SU-DHL-6 (cell line): ENCODE measurements around the gene MPZL1.

Source experiments
- H2AFZ ChIP-seq: fragments of 200-600 bp; sonication (generic); 2 replicates; pipeline ENCODE4 v1.6.1; 2014; ENCODE audit warnings: low read depth, mild to moderate bottlenecking, moderate library complexity, mixed read lengths, antibody characterized with exemption, low read length; ENCODE audit not compliant: severe bottlenecking
- H3F3A ChIP-seq: fragments of 200-600 bp; shearing (Covaris generic); 2 replicates; pipeline ENCODE4 v1.6.0; 2016; ENCODE audit warnings: antibody characterized with exemption, mild to moderate bottlenecking; ENCODE audit not compliant: insufficient read depth
- H3K27ac ChIP-seq: fragments of 200-600 bp; sonication (generic); 2 replicates; pipeline ENCODE4 v1.5.1; 2016; ENCODE audit warnings: low read depth, mild to moderate bottlenecking, low read length, moderate library complexity, mixed read lengths
- H3K27me3 ChIP-seq: fragments of 200-600 bp; sonication (generic), shearing (Covaris generic); 2 replicates; pipeline ENCODE4 v1.6.0; 2014; ENCODE audit warnings: mild to moderate bottlenecking, low read length
- H3K36me3 ChIP-seq: fragments of 200-600 bp; sonication (generic); 2 replicates; pipeline ENCODE4 v1.6.1; 2014; ENCODE audit warnings: mild to moderate bottlenecking, low read length, mixed read lengths
- H3K4me2 ChIP-seq: fragments of 300-600, 200-600 bp; shearing (Covaris generic), sonication (generic); 2 replicates; pipeline ENCODE4 v1.6.0; 2014; ENCODE audit warnings: low read length, low read depth, mild to moderate bottlenecking; ENCODE audit not compliant: poor library complexity, severe bottlenecking
- H3K4me3 ChIP-seq: fragments of 200-600 bp; sonication (generic); 2 replicates; pipeline ENCODE4 v1.5.1; 2014; ENCODE audit warnings: antibody characterized with exemption, low read length, mild to moderate bottlenecking, mixed read lengths; ENCODE audit not compliant: insufficient read depth, poor library complexity, severe bottlenecking
- H3K79me2 ChIP-seq: fragments of 200-600 bp; sonication (generic); 2 replicates; pipeline ENCODE4 v1.6.1; 2014; ENCODE audit warnings: mild to moderate bottlenecking, low read length, moderate library complexity; ENCODE audit not compliant: insufficient read depth
- H3K9ac ChIP-seq: fragments of 200-600 bp; sonication (generic); 2 replicates; pipeline ENCODE4 v1.7.0; 2014; ENCODE audit warnings: mild to moderate bottlenecking, low read length
- H3K9me2 ChIP-seq: fragments of 200-600 bp; sonication (generic); replicated peaks from 2 replicates; pipeline ENCODE4 v1.6.1; 2014; ENCODE audit warnings: low read length; ENCODE audit not compliant: insufficient read depth
- H3K9me3 ChIP-seq: fragments of 200-600 bp; sonication (generic); 2 replicates; pipeline ENCODE4 v1.6.1; 2014; ENCODE audit warnings: low read length, mixed read lengths; ENCODE audit not compliant: insufficient read depth
- H4K20me1 ChIP-seq: fragments of 200-600 bp; sonication (generic); 2 replicates; pipeline ENCODE4 v1.6.1; 2014; ENCODE audit warnings: low read depth, mild to moderate bottlenecking, antibody characterized with exemption, low read length, moderate library complexity, mixed read lengths
- EZH2phosphoT487 ChIP-seq: fragments of 200-600 bp; sonication (generic), shearing (Covaris generic); conservative IDR thresholded peaks from 2 replicates; pipeline ENCODE4 v1.6.1; 2018; ENCODE audit warnings: mild to moderate bottlenecking, antibody characterized with exemption, low read length, moderate library complexity, mixed read lengths
- TF ChIP-seq, protein P1 (sequence below): fragments of 200-600 bp; sonication (generic); IDR thresholded peaks from one replicate; pipeline ENCODE4 v1.5.1; 2017; ENCODE audit warnings: antibody characterized with exemption, mild to moderate bottlenecking, low read length, moderate library complexity; ENCODE audit not compliant: insufficient read depth, poor library complexity, severe bottlenecking

Gene MPZL1

DNA sequence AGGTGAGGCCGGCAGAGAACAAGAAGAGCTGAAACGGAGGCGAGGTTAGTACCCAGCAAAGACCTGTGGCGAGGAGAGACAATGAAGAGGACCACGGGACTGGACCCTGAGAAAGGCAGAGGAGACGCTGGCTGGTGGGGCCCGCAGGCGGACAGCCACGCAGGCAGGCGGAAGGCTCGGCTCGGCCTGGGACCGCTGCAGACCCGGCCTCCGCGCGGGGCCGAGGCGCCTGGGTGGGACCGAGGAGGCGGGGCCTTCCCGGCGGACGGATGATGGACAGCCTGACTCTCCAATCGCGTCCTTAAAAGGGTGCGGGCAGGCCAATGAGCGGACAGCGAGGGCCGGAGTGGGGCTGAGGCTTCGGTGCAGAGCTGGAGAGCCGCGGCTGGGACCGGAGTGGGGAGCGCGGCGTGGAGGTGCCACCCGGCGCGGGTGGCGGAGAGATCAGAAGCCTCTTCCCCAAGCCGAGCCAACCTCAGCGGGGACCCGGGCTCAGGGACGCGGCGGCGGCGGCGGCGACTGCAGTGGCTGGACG lies at the start of gene MPZL1:
Gene MPZL1, plus strand, starts transcription at position 366 of the 535 bp plus-strand sequence. CDS start 170 bp downstream, outside the sequence.
- TF ChIP-seq, protein P1, sequence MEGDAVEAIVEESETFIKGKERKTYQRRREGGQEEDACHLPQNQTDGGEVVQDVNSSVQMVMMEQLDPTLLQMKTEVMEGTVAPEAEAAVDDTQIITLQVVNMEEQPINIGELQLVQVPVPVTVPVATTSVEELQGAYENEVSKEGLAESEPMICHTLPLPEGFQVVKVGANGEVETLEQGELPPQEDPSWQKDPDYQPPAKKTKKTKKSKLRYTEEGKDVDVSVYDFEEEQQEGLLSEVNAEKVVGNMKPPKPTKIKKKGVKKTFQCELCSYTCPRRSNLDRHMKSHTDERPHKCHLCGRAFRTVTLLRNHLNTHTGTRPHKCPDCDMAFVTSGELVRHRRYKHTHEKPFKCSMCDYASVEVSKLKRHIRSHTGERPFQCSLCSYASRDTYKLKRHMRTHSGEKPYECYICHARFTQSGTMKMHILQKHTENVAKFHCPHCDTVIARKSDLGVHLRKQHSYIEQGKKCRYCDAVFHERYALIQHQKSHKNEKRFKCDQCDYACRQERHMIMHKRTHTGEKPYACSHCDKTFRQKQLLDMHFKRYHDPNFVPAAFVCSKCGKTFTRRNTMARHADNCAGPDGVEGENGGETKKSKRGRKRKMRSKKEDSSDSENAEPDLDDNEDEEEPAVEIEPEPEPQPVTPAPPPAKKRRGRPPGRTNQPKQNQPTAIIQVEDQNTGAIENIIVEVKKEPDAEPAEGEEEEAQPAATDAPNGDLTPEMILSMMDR: no peak
- no peak for TF ChIP-seq EZH2phosphoT487
- Histone ChIP-seq H3K9me3 (no peaks in the 10 kb centered on the region), H3K9me2 (no peaks in the 10 kb centered on the region), H3K4me2 (peak within 1 kb of the TSS; percentile 88), H3K9ac (peak within 1 kb of the TSS; percentile 78), H4K20me1 (no peaks in the 10 kb centered on the region), H2AFZ (peak within 1 kb of the TSS; percentile 96), H3K27me3 (no peaks in the 10 kb centered on the region), H3K36me3 (no peaks in the 10 kb centered on the region), H3K4me3 (peak within 1 kb of the TSS; percentile 82), H3K27ac (no peak within 1 kb of the TSS), H3F3A (0 out of 2 replicates have a peak, but pooled peaks cover 7% of the 10 kb centered on the region), H3K79me2 (no peaks in the 10 kb centered on the region)

GRCh38 chr1:167672831-167673230 lies 49.0 kb upstream of the MPZL1 start:
- H4K20me1 ChIP-seq: 0 out of 2 replicates have a peak, but pooled peaks cover 5% of the 10 kb centered on the region
- H3K79me2 ChIP-seq: no peaks in the 10 kb centered on the region
- H3K27me3 ChIP-seq: no peaks in the 10 kb centered on the region

GRCh38 chr1:167673265-167673664 lies 48.5 kb upstream of the MPZL1 start:
- H3K9ac ChIP-seq: no peak overlapping the region
- H3F3A ChIP-seq: no peaks in the 10 kb centered on the region
- H3K4me2 ChIP-seq: no peak overlapping the region
- no peak overlapping the region for H3K27ac ChIP-seq
- no peaks in the 10 kb centered on the region for H3K9me3 ChIP-seq
- no peaks in the 10 kb centered on the region for H3K9me2 ChIP-seq
- TF ChIP-seq, protein P1: no peak
- TF ChIP-seq EZH2phosphoT487: no peak
- no peak overlapping the region for H2AFZ ChIP-seq
- H3K4me3 ChIP-seq: no peak overlapping the region
- no peaks in the 10 kb centered on the region for H3K36me3 ChIP-seq
- H3K27me3 ChIP-seq: no peaks in the 10 kb centered on the region
- 0 out of 2 replicates have a peak, but pooled peaks cover 5% of the 10 kb centered on the region for H4K20me1 ChIP-seq
- no peaks in the 10 kb centered on the region for H3K79me2 ChIP-seq

More at GRCh38 chr1:167672831-167673230, 49.0 kb upstream of the MPZL1 start:
- no peaks in the 10 kb centered on the region for H3K9me3 ChIP-seq
- H3K9ac ChIP-seq: no peak overlapping the region
- H3K9me2 ChIP-seq: no peaks in the 10 kb centered on the region
- TF ChIP-seq, protein P1: no peak
- TF ChIP-seq EZH2phosphoT487: no peak
- no peak overlapping the region for H3K27ac ChIP-seq
- no peak overlapping the region for H3K4me3 ChIP-seq
- H2AFZ ChIP-seq: no peak overlapping the region
- no peaks in the 10 kb centered on the region for H3F3A ChIP-seq
- no peak overlapping the region for H3K4me2 ChIP-seq
- no peaks in the 10 kb centered on the region for H3K36me3 ChIP-seq
